K562 (cell line): ENCODE results near the gene MPZL1. TPM values are rescaled to one million over a fixed set of nuclear protein-coding genes. Genes with fewer than 3 reads are reported as not detected.

Source experiments
- ADNP ChIP-seq: fragments of 200-800 bp; sonication (Bioruptor generic); IDR thresholded peaks from 2 replicates; pipeline ENCODE4 v1.6.1; 2016; ENCODE audit warnings: missing genetic modification characterization, missing compliant biosample characterization
- BACH1 ChIP-seq: fragments of 200-800 bp; sonication (Bioruptor generic); IDR thresholded peaks from 2 replicates; pipeline ENCODE4 v1.6.1; 2016; ENCODE audit warnings: missing genetic modification characterization, missing compliant biosample characterization
- BRF2 ChIP-seq: IDR thresholded peaks from 3 replicates; pipeline ENCODE4 v1.6.1; 2011; ENCODE audit warnings: borderline replicate concordance, mild to moderate bottlenecking; ENCODE audit not compliant: insufficient read length, insufficient read depth
- GTF2F1 ChIP-seq: IDR thresholded peaks from 2 replicates; pipeline ENCODE4 v1.6.1; 2011; ENCODE audit warnings: low read depth, low read length, improper control_type of control experiment
- HDAC2 ChIP-seq: fragments of 450-650 bp; IDR thresholded peaks from 2 replicates; pipeline ENCODE4 v1.6.1; 2016; ENCODE audit warnings: mild to moderate bottlenecking
- KAT2B ChIP-seq: IDR thresholded peaks from one replicate; pipeline ENCODE4 v1.6.1; 2012; ENCODE audit warnings: low read depth, mild to moderate bottlenecking, control low read depth, inconsistent platforms, low read length, moderate library complexity
- NFE2 ChIP-seq: IDR thresholded peaks from 2 replicates; pipeline ENCODE4 v1.6.1; 2014; ENCODE audit warnings: antibody characterized with exemption, low read depth
- RFX5 ChIP-seq: IDR thresholded peaks from 2 replicates; pipeline ENCODE4 v1.6.1; 2011; ENCODE audit warnings: low read depth, mild to moderate bottlenecking, improper control_type of control experiment, low read length
- RHOXF2B ChIP-seq: fragments of 250-450 bp; sonication (Bioruptor Pico); conservative IDR thresholded peaks from 2 replicates; pipeline ENCODE4 v1.5.1; 2021
- SMARCC2 ChIP-seq: fragments of 450-650 bp; IDR thresholded peaks from 2 replicates; pipeline ENCODE4 v1.6.1; 2017; ENCODE audit warnings: antibody characterized with exemption, moderate library complexity, mild to moderate bottlenecking, low read depth
- TARDBP ChIP-seq: fragments of 450-650 bp; IDR thresholded peaks from 2 replicates; pipeline ENCODE4 v1.6.1; 2016
- ZEB2 ChIP-seq: fragments of 450-650 bp; IDR thresholded peaks from 2 replicates; pipeline ENCODE4 v1.6.1; 2016
- ZNF740 ChIP-seq, 3 experiments: fragments of 200-800 bp in 1 of 3; sonication (Bioruptor generic) in 1 of 3; sonication (generic) in 1 of 3; formaldehyde crosslinking in 1 of 3; IDR thresholded peaks; 2 replicates each; pipeline versions ENCODE4 v1.6.1 to v1.8.0; 2016 to 2022; ENCODE audit warnings: mild to moderate bottlenecking in 2 of 3, missing compliant biosample characterization in 2 of 3, missing genetic modification characterization in 2 of 3, missing genetic modification reagents in 1 of 3
- polyA plus RNA-seq, 8 experiments: library from polyadenylated mRNA; depleted of rRNA in 4 of 8; stranded (reverse) in 5 of 8; unstranded in 3 of 8; fragments of >200 nt; fragmentation: Nextera tagmentation in 2 of 8; fragmentation: Illumina TruSeq in 1 of 8; extraction: Ambion mirVana in 2 of 8; extraction: Trizol in 1 of 8; gene quantifications; 2 replicates each; pipeline versions ENCODE4 v1.2.1 to v1.2.3, GENCODE V29; 2011 to 2014; ENCODE audit warnings: inconsistent platforms in 1 of 8, missing spikeins in 1 of 8
- total RNA-seq, 7 experiments: library from RNA; depleted of rRNA in 6 of 7; stranded (reverse); fragments of >200 nt in 6 of 7; fragmentation: Illumina TruSeq in 2 of 7; extraction: Trizol in 2 of 7; gene quantifications; 2 replicates each; pipeline versions ENCODE4 v1.2.1 to v1.2.3, GENCODE V29; 2011 to 2021; ENCODE audit warnings: low replicate concordance in 1 of 7
- TF ChIP-seq, protein P1 (sequence below): fragments of 450-650 bp; IDR thresholded peaks from 2 replicates; pipeline ENCODE4 v1.6.1; 2016; ENCODE audit warnings: antibody characterized with exemption
- TF ChIP-seq, protein P2 (sequence below), 2 experiments: IDR thresholded peaks in 1 of 2; conservative IDR thresholded peaks in 1 of 2; 2 replicates each; pipeline ENCODE4 v1.6.1; 2016; ENCODE audit warnings: low read depth in 2 of 2, mild to moderate bottlenecking in 1 of 2, missing compliant biosample characterization in 1 of 2, missing genetic modification characterization in 1 of 2, moderate library complexity in 1 of 2
- TF ChIP-seq, protein P3 (sequence below): IDR thresholded peaks from 2 replicates; pipeline ENCODE4 v1.6.1; 2014; ENCODE audit warnings: antibody characterized with exemption
- TF ChIP-seq, protein P4 (sequence below), 2 experiments: fragments of 450-650 bp; conservative IDR thresholded peaks; 2 replicates each; pipeline ENCODE4 v1.6.1; 2017; ENCODE audit warnings: mild to moderate bottlenecking in 2 of 2, moderate library complexity in 2 of 2

MPZL1 gene
- total and polyA plus RNA-seq, 9 of the 15 experiments (the other 6 are each of a cell fraction or from before 2014, with no cell fraction given): 14.5 to 153 (median 66.5) TPM

GRCh38 chr1:167829868-167830267 is 108.1 kb downstream of the MPZL1 start (continued):
- TF ChIP-seq, protein P1, sequence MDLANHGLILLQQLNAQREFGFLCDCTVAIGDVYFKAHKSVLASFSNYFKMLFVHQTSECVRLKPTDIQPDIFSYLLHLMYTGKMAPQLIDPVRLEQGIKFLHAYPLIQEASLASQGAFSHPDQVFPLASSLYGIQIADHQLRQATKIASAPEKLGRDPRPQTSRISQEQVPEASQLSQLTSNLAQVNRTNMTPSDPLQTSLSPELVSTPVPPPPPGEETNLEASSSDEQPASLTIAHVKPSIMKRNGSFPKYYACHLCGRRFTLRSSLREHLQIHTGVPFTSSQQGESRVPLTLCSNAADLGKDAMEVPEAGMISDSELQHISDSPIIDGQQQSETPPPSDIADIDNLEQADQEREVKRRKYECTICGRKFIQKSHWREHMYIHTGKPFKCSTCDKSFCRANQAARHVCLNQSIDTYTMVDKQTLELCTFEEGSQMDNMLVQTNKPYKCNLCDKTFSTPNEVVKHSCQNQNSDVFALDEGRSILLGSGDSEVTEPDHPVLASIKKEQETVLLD: no peak
- TF ChIP-seq SMARCC2 (peak; percentile 51; the same call in 1 of the 2 replicates), ZEB2 (peak; percentile 67), ZNF740 (CRISPR knock-in tag; IDR thresholded peaks at IDR 0.05) (no peak), ZNF740 (tag; IDR thresholded peaks at IDR 0.05) (no peak), BACH1 (tag) (peak; percentile 60; the same call in 1 of the 2 replicates), TARDBP (no peak), NFE2 (peak; percentile 94), RHOXF2B (CRISPR knock-in tag) (no peak), GTF2F1 (no peak), KAT2B (no peak), RFX5 (no peak), BRF2 (no peak), ADNP (tag) (no peak), HDAC2 (peak; percentile 47; the same call in 1 of the 2 replicates)
- TF ChIP-seq, protein P2, sequence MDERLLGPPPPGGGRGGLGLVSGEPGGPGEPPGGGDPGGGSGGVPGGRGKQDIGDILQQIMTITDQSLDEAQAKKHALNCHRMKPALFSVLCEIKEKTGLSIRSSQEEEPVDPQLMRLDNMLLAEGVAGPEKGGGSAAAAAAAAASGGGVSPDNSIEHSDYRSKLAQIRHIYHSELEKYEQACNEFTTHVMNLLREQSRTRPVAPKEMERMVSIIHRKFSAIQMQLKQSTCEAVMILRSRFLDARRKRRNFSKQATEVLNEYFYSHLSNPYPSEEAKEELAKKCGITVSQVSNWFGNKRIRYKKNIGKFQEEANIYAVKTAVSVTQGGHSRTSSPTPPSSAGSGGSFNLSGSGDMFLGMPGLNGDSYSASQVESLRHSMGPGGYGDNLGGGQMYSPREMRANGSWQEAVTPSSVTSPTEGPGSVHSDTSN (CRISPR knock-in tag; IDR thresholded peaks at IDR 0.05; ENCODE audit: low read depth): no peak
- TF ChIP-seq, protein P2 (tag; conservative IDR thresholded peaks at IDR 0.05; ENCODE audit: low read depth): no peak
- TF ChIP-seq, protein P3, sequence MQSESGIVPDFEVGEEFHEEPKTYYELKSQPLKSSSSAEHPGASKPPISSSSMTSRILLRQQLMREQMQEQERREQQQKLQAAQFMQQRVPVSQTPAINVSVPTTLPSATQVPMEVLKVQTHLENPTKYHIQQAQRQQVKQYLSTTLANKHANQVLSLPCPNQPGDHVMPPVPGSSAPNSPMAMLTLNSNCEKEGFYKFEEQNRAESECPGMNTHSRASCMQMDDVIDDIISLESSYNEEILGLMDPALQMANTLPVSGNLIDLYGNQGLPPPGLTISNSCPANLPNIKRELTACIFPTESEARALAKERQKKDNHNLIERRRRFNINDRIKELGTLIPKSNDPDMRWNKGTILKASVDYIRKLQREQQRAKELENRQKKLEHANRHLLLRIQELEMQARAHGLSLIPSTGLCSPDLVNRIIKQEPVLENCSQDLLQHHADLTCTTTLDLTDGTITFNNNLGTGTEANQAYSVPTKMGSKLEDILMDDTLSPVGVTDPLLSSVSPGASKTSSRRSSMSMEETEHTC: no peak
- TF ChIP-seq, protein P4, sequence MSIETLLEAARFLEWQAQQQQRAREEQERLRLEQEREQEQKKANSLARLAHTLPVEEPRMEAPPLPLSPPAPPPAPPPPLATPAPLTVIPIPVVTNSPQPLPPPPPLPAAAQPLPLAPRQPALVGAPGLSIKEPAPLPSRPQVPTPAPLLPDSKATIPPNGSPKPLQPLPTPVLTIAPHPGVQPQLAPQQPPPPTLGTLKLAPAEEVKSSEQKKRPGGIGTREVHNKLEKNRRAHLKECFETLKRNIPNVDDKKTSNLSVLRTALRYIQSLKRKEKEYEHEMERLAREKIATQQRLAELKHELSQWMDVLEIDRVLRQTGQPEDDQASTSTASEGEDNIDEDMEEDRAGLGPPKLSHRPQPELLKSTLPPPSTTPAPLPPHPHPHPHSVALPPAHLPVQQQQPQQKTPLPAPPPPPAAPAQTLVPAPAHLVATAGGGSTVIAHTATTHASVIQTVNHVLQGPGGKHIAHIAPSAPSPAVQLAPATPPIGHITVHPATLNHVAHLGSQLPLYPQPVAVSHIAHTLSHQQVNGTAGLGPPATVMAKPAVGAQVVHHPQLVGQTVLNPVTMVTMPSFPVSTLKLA (conservative IDR thresholded peaks at IDR 0.05): 0 out of 4 replicates have a peak, but pooled peaks of 1 of the 2 experiments have one; percentile 6
